Measurements from ENCODE around the gene FBXL3. TPM values are rescaled to one million over a fixed set of nuclear protein-coding genes. Genes with fewer than 3 reads are reported as not detected.
"Not testable (repeated sequence)": the region's sequence is repeated elsewhere in the genome, so short reads cannot be mapped to it uniquely, and the experiment has no call there.

The FBXL3 gene
- total RNA-seq, 2 experiments from 2014 or later, result 35.5 to 36.4 TPM

DNA sequence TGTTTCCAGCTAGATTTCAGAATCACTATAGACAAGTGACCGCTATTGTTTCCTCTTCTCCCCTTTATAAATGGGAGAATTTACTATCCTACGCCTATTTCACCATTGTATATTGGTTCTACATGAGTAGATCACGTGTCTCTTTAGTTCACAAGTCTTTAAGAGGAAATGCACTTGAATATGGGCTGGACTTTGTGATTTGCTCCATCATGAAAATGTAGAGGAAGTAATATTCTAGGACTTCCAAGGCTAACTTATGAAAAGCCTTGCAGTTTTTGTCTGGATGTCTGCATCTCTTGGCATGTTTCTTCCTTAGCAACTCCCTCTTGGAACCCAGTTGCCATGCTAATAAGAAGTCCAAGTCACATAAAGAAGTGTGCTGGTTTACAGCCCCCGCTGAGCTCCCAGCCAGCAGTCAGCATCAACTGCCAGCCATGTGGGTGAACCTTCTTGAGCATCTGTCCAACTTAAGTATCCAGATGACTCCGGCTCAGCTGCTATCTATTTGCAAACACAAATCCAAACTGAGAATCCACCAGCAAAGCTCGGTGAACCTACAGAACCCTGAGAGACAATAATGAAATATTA lies 4.8 kb upstream of the FBXL3 start:
- ChIA-PET CTCF (no interaction called here), POLR2A (interaction anchor here (1.0 kb wide), 1 partner anchor 16 kb away, joined by 3 read pairs; no protein-coding TSS in a partner anchor)

DNA sequence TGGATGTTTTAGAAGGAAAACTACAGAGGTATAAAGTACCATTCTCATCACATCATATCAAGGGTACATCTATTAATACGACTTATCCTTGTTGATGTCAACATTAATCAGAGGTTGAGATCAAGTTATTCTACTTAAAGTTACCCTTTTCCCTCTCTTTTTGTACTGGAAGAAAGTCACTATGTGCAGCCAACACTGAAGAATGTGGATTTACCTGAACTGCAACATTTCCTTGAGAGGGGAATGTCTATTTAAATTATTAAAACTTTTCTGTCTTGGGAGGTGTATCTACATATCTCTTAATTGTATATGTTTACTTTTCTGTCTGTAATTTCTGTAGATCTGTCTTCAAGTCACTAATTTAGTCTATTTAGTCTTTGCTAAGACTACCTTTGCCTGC lies 2.5 kb upstream of the FBXL3 start:
- ChIA-PET POLR2A (no interaction called here), CTCF (no interaction called here)

DNA sequence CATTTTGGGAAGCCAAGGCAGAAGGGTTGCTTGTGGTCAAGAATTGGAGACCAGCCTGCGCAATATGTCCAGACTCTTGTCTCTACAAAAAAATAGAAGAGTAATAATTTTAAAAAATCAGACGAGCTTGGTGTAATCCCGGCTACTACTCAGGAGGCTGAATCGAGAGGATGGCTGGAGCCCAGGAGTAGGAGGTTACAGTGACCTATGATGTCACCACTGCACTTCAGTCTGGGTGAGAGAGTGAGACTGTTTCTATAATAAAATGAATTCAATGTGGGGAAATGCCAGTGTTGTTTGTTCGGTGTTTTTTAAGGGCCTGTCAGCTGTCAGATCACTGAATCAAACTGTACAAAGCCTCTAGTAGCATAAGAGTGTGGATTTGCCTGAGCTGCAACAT lies 1.2 kb upstream of the FBXL3 start:
- CTCF ChIA-PET, result interaction anchor here (0.9 kb wide), 1 partner anchor 35 kb away, joined by 3 read pairs; no protein-coding TSS in a partner anchor

DNA sequence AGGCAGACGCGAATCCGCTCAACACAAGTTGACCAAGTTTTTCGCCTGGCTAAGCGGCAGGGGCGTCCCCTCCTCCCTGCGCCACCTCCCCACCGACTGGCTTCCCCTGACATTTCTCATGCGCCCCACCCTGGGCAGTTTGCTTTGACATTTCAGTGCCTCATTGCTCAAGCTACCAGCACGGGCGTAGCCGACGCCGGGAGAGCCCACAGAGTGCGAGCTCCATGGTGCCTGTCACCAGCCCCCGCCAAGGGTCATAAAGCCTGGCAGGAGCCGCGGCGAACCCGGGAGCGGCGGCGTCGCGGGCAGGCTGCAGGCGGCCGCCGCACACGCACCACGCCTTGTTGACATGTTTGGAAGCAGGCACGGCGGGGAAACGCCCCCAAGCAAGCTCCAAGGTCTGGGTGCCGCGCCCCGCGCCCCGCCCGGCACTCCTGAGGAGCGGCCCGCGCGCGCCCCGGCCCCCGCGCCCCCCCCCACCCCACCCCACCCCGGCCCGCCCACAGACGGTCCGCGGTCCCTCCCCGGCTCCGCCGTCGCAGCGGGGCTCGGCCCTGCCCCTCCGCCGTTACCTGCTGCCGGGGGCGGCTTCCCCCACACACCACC lies 601 bp downstream of the FBXL3 start:
- ChIA-PET CTCF (interaction anchor here (0.6 to 1.0 kb wide), 2 partner anchors 9 to 16 kb away, joined by 3 read pairs; no protein-coding TSS in a partner anchor), POLR2A (interaction anchor here (0.5 to 3.2 kb wide), 12 partner anchors 10 to 1700 kb away, joined by 3 to 31 read pairs (median 4); partner anchors contain the start of gene CLN5)

More for the DNA sequence above, 1.2 kb upstream of the FBXL3 start:
- POLR2A ChIA-PET, result no interaction called here

DNA sequence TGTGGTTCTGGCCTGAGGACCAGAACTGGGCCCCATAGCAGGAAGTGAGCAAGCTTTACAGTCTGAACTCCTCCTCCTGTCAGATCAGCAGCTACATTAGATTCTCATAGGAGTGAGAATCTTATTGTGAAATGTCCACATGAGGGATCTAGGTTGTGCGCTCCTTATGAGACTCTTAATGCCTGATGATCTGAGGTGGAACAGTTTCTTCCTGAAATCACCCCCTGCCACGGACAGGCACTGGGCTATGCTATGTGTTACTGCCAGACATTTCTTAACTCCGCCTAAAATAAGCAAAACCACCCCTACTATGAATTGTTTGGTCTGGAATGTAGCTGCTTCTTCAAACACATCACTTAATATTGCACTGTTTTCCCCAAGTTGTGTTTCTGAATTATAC lies 4.6 kb downstream of the FBXL3 start:
- CTCF ChIA-PET, result no interaction called here
- POLR2A ChIA-PET, result no interaction called here

DNA sequence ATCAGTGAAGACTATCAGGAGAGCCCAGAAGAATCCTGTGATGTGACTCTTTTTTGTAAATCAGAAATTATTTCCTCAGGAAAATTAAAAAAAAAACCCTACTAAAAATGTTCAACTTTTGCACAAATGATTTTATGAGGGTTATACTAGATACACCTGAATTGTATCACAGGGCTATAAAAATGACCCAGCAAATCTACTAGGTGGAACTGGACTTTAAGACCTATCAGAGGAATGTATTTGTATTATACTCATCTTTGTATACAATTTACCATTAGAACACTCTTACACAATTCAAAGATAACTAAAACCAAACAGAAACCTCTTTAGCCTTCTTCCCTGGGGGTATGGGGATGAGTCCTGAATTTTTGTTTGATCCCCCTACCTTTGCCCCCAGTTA lies 7.2 kb downstream of the FBXL3 start:
- ChIA-PET CTCF (no interaction called here), POLR2A (no interaction called here)

DNA sequence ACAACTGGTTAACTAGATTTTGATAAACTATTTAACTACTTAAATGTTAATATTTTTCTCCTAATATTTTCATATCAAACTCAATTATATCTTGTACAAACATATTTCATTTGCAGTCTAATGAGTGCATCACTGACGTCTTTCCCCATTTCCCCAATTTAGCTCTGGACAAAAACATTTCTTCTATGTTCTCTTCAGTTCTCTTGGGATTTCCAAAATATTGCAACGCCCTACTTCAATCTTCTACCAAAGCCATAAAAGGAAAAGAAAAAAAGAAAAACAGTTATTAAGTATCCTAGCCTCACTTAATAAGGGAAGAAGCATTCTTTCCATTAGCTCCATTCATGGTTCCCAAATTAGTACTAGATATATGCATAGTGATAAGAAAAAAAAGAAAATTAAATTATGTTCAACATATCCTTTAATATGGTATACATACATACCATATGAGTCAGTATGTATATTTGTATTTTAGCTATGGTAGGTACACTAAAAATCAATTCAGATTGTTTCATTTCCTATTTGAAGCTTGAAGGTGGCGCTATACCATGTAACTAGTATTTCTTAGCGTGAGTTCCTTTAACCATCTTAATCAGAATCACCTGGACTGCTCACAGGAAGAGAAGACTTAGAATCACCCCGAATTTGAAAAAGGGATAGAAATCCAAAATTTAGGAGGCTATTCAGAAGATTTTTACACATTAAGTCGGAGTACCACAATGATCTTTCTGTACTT lies 9.9 kb downstream of the FBXL3 start:
- POLR2A ChIA-PET, result interaction anchor here (0.9 to 1.2 kb wide), 2 partner anchors 9 to 10 kb away, joined by 3 to 5 read pairs; no protein-coding TSS in a partner anchor

DNA sequence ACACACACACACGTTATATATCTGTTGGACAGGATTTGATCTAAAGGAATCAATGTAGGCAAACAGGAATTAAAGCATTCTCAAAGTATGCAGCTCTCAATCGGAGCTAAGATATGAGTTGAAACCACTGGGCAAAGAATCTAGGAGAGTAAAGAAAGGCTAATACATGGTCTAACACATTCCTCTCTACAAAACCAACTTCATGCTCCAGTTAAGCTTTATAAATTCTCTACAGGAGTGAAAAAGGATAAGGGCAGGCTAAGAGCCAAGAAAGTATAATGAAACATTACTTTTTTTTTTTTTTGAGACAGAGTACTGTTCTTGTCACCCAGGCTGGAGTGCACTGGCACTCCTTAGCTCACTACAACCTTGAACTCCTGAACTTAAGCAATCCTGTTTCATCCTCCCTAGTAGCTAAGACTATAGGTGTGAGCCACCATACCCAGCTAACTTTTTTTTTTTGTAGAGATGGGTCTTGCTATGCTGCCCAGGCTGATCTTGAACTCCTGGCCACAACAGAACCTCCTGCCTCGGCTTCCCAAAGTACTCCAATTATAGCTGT lies 10.6 kb downstream of the FBXL3 start:
- CTCF ChIA-PET, result interaction anchor here (0.7 kb wide), 1 partner anchor 10 kb away, joined by 3 read pairs; no protein-coding TSS in a partner anchor
- POLR2A ChIA-PET, result interaction anchor here (0.9 to 1.2 kb wide), 2 partner anchors 9 to 10 kb away, joined by 3 to 5 read pairs; no protein-coding TSS in a partner anchor

More for the DNA sequence above, 9.9 kb downstream of the FBXL3 start:
- CTCF ChIA-PET, result interaction anchor here (0.7 kb wide), 1 partner anchor 9 kb away, joined by 3 read pairs; no protein-coding TSS in a partner anchor

DNA sequence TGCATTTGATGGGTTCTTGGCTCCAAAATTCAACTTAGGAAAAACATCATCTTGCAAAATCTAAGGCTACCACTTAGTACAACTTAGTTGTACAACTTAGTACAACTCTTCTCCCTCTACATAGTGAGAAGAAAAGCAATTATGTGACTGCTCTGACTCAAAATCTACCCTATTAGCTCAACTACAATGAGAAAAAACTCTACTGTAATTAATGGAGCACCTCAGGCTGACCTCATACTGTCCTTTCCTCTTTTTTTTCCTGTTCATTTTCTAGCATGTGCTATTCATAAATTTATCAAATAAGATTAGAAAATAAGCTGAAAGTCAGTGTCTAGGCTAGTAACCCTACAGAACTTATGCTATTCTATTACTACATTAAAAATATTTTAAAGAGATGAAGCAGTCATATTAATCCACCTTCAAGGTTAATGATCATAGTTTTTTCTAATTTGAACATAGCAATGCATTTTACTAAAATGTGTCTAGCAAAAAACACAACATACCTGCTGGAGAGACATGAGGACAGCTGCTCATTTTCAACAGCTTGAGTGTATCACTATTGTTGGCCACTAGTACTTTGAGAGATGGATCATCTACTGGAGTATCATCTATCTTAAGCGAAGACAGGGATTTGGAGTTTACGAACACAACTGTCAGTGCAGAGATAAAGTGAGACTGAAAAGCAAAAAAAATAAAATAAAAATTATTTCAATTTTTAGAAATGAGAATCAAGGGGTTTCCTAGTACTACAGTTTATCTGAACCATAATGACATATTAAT lies 11.9 kb downstream of the FBXL3 start:
- CTCF ChIA-PET, result interaction anchor here (1.5 kb wide), 1 partner anchor 22 kb away, joined by 4 read pairs; no protein-coding TSS in a partner anchor
- POLR2A ChIA-PET, result no interaction called here

DNA sequence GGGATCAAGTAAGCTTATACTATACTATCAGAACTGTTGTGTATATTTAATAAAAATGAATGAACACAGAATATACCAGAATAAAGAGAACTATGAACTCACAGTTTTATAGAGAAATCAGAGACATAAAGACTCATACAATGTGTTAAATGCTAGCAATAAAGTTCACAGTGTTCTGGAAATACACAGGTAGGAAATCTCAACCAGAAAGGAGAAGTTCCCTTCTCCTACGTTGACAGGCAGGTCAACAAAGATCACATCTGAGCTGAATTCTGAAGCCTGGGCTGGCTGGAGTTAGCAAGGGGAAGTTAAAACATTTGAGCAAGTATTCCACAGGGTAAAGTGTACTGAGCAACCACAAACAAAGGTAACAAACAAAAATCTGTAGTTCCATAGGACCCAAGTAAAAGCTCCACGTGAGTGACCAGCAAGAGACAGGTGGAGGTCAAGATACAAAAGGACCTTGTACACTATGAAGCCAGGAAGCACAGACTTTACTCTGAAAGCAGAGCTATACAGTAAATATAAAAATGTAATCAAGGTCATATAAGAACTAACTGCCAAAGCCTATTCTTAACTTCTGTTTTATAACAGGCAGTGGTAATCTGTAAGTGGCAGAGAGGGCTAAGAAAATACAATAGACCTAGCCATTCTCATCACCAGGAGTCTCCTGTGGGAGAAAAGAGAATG lies 13.0 kb downstream of the FBXL3 start:
- CTCF ChIA-PET, result interaction anchor here (1.5 kb wide), 1 partner anchor 21 kb away, joined by 4 read pairs; no protein-coding TSS in a partner anchor
- POLR2A ChIA-PET, result no interaction called here

DNA sequence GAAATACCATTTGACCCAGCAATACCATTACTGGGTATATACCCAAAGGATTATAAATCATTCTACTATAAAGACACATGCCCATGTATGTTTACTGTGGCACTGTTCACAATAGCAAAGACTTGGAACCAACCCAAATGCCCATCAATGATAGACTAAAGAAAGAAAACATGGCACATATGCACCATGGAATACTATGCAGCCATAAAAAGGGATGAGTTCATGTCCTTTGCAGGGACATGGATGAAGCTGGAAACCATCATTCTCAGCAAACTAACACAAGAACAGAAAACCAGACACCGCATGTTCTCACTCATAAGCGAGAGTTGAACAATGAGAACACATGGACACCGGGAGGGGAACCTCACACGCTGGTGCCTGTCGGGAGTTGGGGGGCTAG lies 17.2 kb downstream of the FBXL3 start:
- POLR2A ChIA-PET, result interaction anchor here (2.1 kb wide), 1 partner anchor 17 kb away, joined by 10 read pairs; the partner anchor contains the start of gene FBXL3
- CTCF ChIA-PET, result not testable (repeated sequence)

DNA sequence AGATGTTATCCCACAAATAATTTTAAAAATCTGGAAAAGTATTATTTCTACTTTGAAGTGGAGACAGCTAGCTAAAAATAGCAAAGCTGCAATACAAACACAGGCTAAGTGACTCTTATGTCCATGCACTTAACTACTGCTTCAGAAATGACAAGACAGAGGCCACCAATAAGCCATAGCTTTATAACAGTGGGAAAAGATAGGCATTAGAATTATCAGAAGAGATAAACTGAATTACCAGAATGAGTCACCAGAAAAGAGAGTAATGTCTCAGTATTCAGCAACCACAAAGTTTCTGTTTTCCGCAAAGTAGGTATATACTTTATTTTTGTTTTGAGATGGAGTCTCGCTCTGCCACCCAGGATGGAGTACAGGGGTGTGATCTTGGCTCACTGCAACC lies 17.9 kb downstream of the FBXL3 start:
- POLR2A ChIA-PET, result interaction anchor here (1.0 to 2.1 kb wide), 3 partner anchors 17 to 18 kb away, joined by 3 to 10 read pairs (median 5); partner anchors contain the start of genes CLN5 and FBXL3

DNA sequence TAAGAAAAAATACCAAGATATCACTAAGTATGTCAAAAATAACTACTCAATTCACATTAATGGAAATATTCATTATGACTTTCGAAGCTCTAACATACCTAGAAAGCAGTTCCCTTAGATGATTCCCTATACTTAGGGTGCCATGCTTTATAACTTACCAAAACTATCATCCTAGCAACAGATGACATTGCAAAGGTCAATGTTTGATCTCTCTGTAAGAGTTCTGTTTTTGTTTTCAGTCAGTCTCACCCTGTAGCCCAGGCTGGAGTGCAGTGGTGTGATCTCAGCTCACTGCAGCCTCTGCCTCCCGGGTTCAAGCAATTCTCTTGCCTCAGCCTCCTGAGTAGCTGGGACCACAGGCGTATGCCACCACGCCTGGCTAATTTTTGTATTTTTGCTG lies 18.6 kb downstream of the FBXL3 start:
- CTCF ChIA-PET, result not testable (repeated sequence)
- POLR2A ChIA-PET, result interaction anchor here (1.0 to 2.1 kb wide), 3 partner anchors 16 to 18 kb away, joined by 3 to 10 read pairs (median 5); partner anchors contain the start of genes CLN5 and FBXL3

More for the DNA sequence above, 17.9 kb downstream of the FBXL3 start:
- CTCF ChIA-PET, result no interaction called here

DNA sequence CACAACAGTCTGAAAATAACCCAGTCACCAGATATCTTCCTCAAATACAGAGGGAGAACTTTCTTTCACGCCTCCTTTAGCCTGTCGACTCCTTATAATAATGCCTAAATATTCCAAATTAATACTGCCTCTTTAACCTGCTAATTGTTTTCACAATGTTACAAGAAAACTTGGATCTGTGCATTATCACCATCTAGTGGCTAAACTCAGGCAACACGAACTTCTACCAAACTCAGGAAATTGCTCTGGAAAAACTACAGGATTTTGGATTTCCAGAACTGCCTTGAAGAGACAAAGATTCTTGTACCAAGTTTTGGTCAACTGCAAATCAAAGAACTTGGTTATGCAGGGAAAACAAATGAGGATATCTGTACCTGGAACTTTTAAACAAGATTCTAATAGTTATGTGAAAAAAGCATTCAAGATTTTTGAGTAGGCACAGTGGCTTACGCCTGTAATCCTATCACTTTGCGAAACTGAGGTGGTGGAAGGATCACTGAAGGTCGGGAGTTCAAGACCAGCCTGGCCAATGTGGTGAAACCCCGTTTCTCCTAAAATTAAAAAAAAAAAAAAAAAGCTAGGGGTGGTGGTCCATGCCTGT lies 24.3 kb downstream of the FBXL3 start:
- ChIA-PET POLR2A (no interaction called here), CTCF (interaction anchor here (0.6 to 0.9 kb wide), 2 partner anchors 22 to 168 kb away, joined by 3 to 4 read pairs; no protein-coding TSS in a partner anchor)

DNA sequence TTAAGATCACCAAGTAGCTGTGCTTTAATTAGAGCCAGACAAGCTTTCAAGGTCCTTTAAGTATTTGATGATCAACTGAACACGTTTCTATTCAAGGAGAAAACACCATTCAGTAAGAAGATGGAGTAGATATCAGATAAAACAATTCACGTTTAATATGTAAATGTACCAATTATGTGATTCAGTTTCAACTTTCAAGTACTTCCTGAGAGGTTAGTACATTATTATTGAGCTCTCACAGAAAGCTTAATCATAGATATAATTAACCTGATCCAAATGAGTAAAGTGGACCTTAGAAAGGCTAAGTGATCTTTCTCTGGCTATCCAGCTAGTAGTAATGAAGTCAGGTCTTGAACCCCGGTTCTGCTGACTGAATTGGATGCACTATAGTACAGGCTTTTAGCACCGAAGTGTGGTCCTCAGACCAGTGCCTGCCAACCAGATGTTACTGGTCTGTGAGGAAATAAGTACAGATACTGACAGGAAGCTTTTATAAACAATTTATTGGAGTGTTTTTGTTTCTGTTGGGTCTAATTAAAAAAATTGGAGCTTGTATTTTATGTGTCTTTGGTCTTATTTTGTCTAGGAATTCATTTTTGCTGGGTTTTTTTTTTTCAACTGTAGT lies 24.9 kb downstream of the FBXL3 start:
- ChIA-PET CTCF (interaction anchor here (0.9 kb wide), 1 partner anchor 22 kb away, joined by 4 read pairs; no protein-coding TSS in a partner anchor), POLR2A (no interaction called here)

DNA sequence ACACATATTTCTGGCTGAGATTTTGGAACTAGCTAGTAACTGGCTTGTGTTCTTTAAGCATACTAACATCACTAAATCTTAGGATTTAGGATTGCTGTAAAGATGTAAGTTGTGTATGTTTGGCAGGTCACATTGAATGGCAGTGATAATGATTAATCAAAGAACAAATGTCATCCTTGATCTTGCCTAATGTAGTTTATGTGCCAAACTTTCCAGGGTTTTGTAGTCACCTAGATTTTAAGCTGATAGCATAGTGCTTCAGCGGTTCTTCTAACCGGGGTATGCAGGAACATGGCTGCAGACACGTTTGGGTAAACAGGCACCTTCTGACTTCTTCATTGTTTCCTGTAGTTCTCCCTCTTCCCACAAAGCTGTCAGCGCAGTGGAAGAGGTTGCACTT lies 25.4 kb downstream of the FBXL3 start:
- CTCF ChIA-PET, result interaction anchor here (0.9 kb wide), 1 partner anchor 21 kb away, joined by 4 read pairs; no protein-coding TSS in a partner anchor
- POLR2A ChIA-PET, result no interaction called here

DNA sequence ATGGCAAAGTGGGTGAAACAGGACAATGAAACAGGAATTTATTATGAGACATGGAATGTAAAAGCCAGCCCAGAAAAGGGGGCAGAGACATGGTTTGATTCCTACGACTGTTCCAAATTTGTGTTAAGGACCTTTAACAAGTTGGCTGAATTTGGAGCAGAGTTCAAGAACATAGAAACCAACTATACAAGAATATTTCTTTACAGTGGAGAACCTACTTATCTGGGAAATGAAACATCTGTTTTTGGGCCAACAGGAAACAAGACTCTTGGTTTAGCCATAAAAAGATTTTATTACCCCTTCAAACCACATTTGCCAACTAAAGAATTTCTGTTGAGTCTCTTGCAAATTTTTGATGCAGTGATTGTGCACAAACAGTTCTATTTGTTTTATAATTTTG lies 26.5 kb downstream of the FBXL3 start:
- ChIA-PET CTCF (no interaction called here), POLR2A (interaction anchor here (1.2 kb wide), 1 partner anchor 26 kb away, joined by 4 read pairs; no protein-coding TSS in a partner anchor)

Data from activated CD8-positive, alpha-beta memory T cell treated with anti-CD3 and anti-CD28 coated beads for 36 hours (primary cell).